Gastroesophageal sphincter (tissue), 3 donors: ENCODE results near the gene GNA14.

Experiments used
- EP300 ChIP-seq: sonication (generic); formaldehyde crosslinking; IDR thresholded peaks from one replicate; pipeline ENCODE4 v1.6.1; 2017; ENCODE audit warnings: antibody characterized with exemption, mild to moderate bottlenecking
- POLR2A ChIP-seq, 2 donors: fragments of 450-650 bp; IDR thresholded peaks; one replicate each; pipeline ENCODE4 v1.6.1; 2017; ENCODE audit warnings: antibody characterized with exemption in 2 of 2, mild to moderate bottlenecking in 2 of 2, moderate library complexity in 1 of 2
- POLR2AphosphoS5 ChIP-seq: sonication (generic); formaldehyde crosslinking; IDR thresholded peaks from one replicate; pipeline ENCODE4 v1.6.1; 2017; ENCODE audit warnings: antibody characterized with exemption
- TF ChIP-seq, protein P1 (sequence below), 4 experiments: fragments of 200-600 bp in 2 of 4; fragments of 450-650 bp in 2 of 4; sonication (generic) in 1 of 4; IDR thresholded peaks; one replicate each; pipeline ENCODE4 v1.5.1; 2017 to 2019; ENCODE audit warnings: antibody characterized with exemption in 4 of 4, mild to moderate bottlenecking in 2 of 4, moderate library complexity in 2 of 4

GRCh38 chr9:77507212-77507961, 140.7 kb downstream of the GNA14 start:
- TF ChIP-seq POLR2AphosphoS5: peak; percentile 54
- no peak for TF ChIP-seq POLR2A (IDR thresholded peaks at IDR 0.05)
- TF ChIP-seq EP300: no peak
- TF ChIP-seq, protein P1, sequence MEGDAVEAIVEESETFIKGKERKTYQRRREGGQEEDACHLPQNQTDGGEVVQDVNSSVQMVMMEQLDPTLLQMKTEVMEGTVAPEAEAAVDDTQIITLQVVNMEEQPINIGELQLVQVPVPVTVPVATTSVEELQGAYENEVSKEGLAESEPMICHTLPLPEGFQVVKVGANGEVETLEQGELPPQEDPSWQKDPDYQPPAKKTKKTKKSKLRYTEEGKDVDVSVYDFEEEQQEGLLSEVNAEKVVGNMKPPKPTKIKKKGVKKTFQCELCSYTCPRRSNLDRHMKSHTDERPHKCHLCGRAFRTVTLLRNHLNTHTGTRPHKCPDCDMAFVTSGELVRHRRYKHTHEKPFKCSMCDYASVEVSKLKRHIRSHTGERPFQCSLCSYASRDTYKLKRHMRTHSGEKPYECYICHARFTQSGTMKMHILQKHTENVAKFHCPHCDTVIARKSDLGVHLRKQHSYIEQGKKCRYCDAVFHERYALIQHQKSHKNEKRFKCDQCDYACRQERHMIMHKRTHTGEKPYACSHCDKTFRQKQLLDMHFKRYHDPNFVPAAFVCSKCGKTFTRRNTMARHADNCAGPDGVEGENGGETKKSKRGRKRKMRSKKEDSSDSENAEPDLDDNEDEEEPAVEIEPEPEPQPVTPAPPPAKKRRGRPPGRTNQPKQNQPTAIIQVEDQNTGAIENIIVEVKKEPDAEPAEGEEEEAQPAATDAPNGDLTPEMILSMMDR (IDR thresholded peaks at IDR 0.05): no peak
